SH-SY5Y (cell line): ENCODE measurements around the gene GALNT18.

Experiments used
- GATA2 ChIP-seq: IDR thresholded peaks from 2 replicates; pipeline ENCODE4 v1.6.1; 2011; ENCODE audit warnings: mild to moderate bottlenecking, low read depth, low read length
- GATA3 ChIP-seq: IDR thresholded peaks from 2 replicates; pipeline ENCODE4 v1.6.1; 2011; ENCODE audit warnings: low read depth, mild to moderate bottlenecking, low read length, moderate library complexity

DNA sequence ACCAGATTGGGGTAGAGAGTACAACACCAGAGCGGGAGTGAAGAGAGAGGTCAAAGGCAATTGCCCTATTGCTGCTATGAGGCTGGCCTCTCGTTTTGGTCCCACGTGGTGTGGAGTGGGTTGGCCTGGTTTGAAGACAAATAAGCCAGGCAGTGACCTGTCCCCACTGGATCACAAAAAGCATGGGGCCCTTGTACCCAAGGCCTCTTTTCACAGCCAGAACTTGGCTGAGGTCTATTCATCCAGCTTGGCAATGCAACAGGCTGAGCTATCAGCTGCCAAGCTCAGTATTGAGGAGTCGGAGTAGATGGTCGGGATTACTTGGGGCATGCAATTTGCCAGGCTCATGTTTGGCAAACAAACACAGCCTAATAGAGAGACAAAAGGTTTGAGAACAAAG is 19.2 kb upstream of the GALNT18 start:
- TF ChIP-seq GATA2 (no peak), GATA3 (no peak)
